DND-41 (cell line): Measurements from ENCODE around the gene XBP1.
"Not testable (repeated sequence)": the region's sequence is repeated elsewhere in the genome, so short reads cannot be mapped to it uniquely, and the experiment has no call there.

Source experiments
- ATAC-seq: fragments of 200-7000 bp; cut with Tn5 transposase; 3 replicates; pipeline ENCODE4 v1.9.1; 2021; ENCODE audit warnings: low read depth; ENCODE audit not compliant: insufficient read depth
- DNase-seq: peaks from one replicate; pipeline ENCODE4 v3.0.0-alpha.2; 2020
- H2AFZ ChIP-seq: 2 replicates; pipeline ENCODE4 v1.6.0; 2012; ENCODE audit warnings: low read depth, low read length
- H3K27ac ChIP-seq: 2 replicates; pipeline ENCODE4 v1.5.1; 2012; ENCODE audit warnings: low read length, inconsistent platforms
- H3K27me3 ChIP-seq: fragments of 200-600 bp; sonication (generic); 2 replicates; pipeline ENCODE4 v1.6.0; 2012; ENCODE audit warnings: low read length, mild to moderate bottlenecking, inconsistent platforms; ENCODE audit not compliant: insufficient read depth, poor library complexity
- H3K36me3 ChIP-seq: 2 replicates; pipeline ENCODE4 v1.5.1; 2012; ENCODE audit warnings: low read length, inconsistent platforms; ENCODE audit not compliant: insufficient read depth
- H3K4me1 ChIP-seq: 2 replicates; pipeline ENCODE4 v1.5.1; 2012; ENCODE audit warnings: mild to moderate bottlenecking, low read length; ENCODE audit not compliant: insufficient read depth
- H3K4me2 ChIP-seq: 2 replicates; pipeline ENCODE4 v1.6.0; 2012; ENCODE audit warnings: mild to moderate bottlenecking, moderate library complexity, low read length, inconsistent platforms; ENCODE audit not compliant: insufficient read depth
- H3K4me3 ChIP-seq, 2 experiments: fragments of 200-600 bp in 1 of 2; shearing (Covaris generic) in 1 of 2; 2 replicates each; pipeline ENCODE4 v1.5.1; 2012 to 2016; ENCODE audit warnings: inconsistent platforms in 2 of 2, low read length in 2 of 2, mild to moderate bottlenecking in 2 of 2, low read depth in 1 of 2, moderate library complexity in 1 of 2
- H3K79me2 ChIP-seq: 2 replicates; pipeline ENCODE4 v1.6.0; 2012; ENCODE audit warnings: low read length, inconsistent platforms; ENCODE audit not compliant: insufficient read depth
- H3K9ac ChIP-seq: 2 replicates; pipeline ENCODE4 v1.6.0; 2012; ENCODE audit warnings: low read depth, mild to moderate bottlenecking, inconsistent platforms, low read length, moderate library complexity
- H3K9me3 ChIP-seq: 2 replicates; pipeline ENCODE4 v1.5.1; 2012; ENCODE audit warnings: low read length, moderate library complexity, mild to moderate bottlenecking, inconsistent platforms; ENCODE audit not compliant: insufficient read depth, severe bottlenecking
- H4K20me1 ChIP-seq: 2 replicates; pipeline ENCODE4 v1.6.0; 2012; ENCODE audit warnings: low read length; ENCODE audit not compliant: insufficient read depth
- CTCF ChIP-seq: IDR thresholded peaks from 2 replicates; pipeline ENCODE4 v1.5.1; 2012; ENCODE audit warnings: borderline replicate concordance, low read length, moderate library complexity, mild to moderate bottlenecking; ENCODE audit not compliant: poor library complexity, severe bottlenecking; ENCODE audit errors: extremely low read depth
- EZH2 ChIP-seq: IDR thresholded peaks from 3 replicates; pipeline ENCODE4 v1.6.1; 2012; ENCODE audit warnings: borderline replicate concordance, low read depth, mild to moderate bottlenecking, moderate library complexity, low read length, inconsistent platforms; ENCODE audit not compliant: severe bottlenecking

The XBP1 gene

DNA sequence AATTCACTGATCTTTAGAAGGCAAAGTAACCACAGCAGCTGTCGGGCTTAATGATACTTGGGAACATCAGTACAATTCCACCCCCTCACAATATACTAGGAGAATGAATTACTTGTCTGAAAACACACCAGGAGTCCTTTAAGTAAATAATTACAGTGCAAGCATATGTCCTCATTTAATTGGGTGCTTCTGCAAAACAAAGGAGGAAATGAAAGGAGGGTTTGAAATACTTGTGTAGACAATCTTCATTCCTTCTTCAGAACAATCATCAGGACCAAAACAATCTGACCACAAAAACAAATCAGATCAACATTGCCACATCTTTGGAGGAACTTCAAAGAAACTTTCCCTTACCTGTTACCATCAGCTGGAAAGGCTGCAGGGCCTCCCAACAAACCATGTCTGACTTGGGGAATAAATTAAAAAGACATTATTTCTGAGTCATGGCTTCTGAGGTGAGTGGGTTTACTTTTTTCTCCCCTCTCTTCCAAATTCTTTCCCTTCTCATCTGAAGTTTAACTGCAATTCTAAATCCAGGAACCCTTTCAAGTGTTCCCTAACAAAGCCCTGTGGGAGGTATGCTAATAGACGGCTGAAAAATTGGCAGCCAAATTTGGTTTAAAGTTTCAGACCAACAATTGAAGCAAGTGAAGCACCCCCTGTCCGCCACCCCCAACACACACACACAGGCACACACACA, 40.4 kb downstream of the XBP1 start:
- Histone ChIP-seq H3K9me3 (no peaks in the 10 kb centered on the region), H3K36me3 (no peaks in the 10 kb centered on the region), H4K20me1 (no peaks in the 10 kb centered on the region), H3K27me3 (no peaks in the 10 kb centered on the region), H3K4me3 (no peak overlapping the region), H3K9ac (no peak overlapping the region), H3K4me2 (no peak overlapping the region), H3K4me1 (no peaks in the 10 kb centered on the region), H2AFZ (no peak overlapping the region), H3K79me2 (no peaks in the 10 kb centered on the region), H3K27ac (no peak overlapping the region)
- TF ChIP-seq CTCF (no peak), EZH2 (no peak)
- no peak for DNase-seq
- no peak for ATAC-seq

- H3K79me2 ChIP-seq, H4K20me1 ChIP-seq, H3K27ac ChIP-seq, H3K4me1 ChIP-seq, H3K27me3 ChIP-seq, H3K9ac ChIP-seq, H3K9me3 ChIP-seq, H3K36me3 ChIP-seq, DNase-seq, ATAC-seq, H3K4me3 ChIP-seq, H2AFZ ChIP-seq, H3K4me2 ChIP-seq: not testable (repeated sequence)
These were observed 45.9 kb downstream of the XBP1 start for GRCh38 chr22:28754512-28754911.

- Histone ChIP-seq H3K36me3 (peaks cover 27% of the 10 kb centered on the region), H3K9ac (no peak overlapping the region), H3K4me2 (no peak overlapping the region), H3K4me3 (no peak overlapping the region), H3K27ac (no peak overlapping the region), H3K79me2 (no peaks in the 10 kb centered on the region), H3K9me3 (no peaks in the 10 kb centered on the region), H3K4me1 (no peaks in the 10 kb centered on the region), H4K20me1 (no peaks in the 10 kb centered on the region), H3K27me3 (no peaks in the 10 kb centered on the region), H2AFZ (no peak overlapping the region)
- no peak for DNase-seq
- ATAC-seq, result no peak
- TF ChIP-seq CTCF, result no peak
- no peak for TF ChIP-seq EZH2
These were observed 49.9 kb downstream of the XBP1 start for GRCh38 chr22:28750471-28750881.
